Measurements from ENCODE around the gene HSP90AA1.

Gene HSP90AA1

DNA sequence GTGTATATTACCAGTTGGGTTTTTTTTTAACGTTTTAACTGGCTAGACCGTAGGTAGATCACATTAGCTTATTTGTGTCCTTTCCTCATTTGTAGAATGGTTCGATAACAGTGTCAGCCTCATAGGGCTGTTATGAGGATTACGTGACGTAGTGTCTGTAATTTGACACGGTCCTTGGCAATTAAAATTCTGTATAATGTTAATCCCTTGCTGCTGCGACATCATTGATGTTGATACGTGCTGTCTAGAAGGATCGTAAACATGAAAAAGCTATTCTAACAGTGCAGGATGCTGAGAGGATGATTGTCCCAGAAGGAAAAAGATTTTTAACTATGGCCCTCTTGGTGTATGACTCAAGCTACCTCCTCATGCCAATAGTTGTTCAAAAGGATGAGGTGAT, 50.9 kb downstream of the HSP90AA1 start:
- no peak for DNase-seq

DNA sequence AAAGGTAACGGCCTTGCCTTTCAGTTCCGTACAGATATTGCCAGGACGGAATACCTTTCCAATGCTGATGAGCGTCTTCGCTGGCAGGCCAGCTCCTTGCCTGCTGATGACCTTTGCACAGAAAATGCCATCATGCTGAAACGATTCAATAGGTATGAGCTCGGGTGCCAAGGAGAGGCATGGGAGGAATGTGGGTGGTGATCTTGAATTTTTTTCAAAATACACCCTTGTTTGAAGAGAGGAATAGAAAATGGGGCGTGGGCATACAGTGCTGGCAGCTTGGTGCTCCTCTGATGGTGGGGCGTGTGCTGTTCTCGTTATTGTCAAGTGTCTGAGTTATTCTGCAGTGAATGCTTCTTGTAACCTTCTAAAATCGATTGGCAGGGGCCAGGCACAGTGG, 52.5 kb downstream of the HSP90AA1 start:
- DNase-seq: no peak

DNA sequence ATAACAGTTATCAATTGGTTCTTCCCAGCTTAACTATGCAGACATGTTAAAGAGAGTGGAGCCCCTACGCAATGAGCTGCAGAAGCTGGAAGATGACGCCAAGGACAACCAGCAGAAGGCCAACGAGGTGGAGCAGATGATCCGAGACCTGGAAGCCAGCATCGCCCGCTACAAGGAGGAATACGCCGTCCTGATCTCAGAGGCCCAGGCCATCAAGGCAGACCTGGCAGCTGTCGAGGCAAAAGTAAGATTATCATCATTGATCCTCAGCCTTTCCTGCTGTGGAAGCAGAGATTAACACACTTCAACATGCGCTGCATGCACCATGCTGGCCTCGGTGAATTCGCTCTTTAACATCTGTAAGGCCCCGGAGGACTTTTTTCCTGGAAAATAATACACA, 53.6 kb downstream of the HSP90AA1 start:
- DNase-seq: no peak
